GM12878 (cell line): Measurements from ENCODE around the gene MCM3. TPM values are rescaled to one million over a fixed set of nuclear protein-coding genes. Genes with fewer than 3 reads are reported as not detected.

Experiments used
- ATAC-seq: fragments of 200-7000 bp; cut with Tn5 transposase; 3 replicates; pipeline ENCODE4 v1.9.1; 2020; ENCODE audit warnings: mild to moderate bottlenecking, moderate library complexity
- BruUV-seq: library from RNA; stranded (reverse); fragments of 400-500 nt; replicated peaks from 2 replicates; lab custom pipeline; 2021; lab: Mats Ljungman, UMichigan
- CTCF ChIA-PET: fragments of 300-600 bp; sonication (Branson Sonifier 250); formaldehyde crosslinking; extraction: SDS; loops from one replicate; lab custom pipeline; 2021; ENCODE audit warnings: inconsistent platforms; lab: Yijun Ruan, JAX
- POLR2A ChIA-PET: fragments of 350-600 bp; formaldehyde crosslinking; extraction: SDS; loops from one replicate; lab custom pipeline; 2021; ENCODE audit warnings: inconsistent platforms; lab: Charles Lee
- RAD21 ChIA-PET: fragments of 300-600 bp; sonication (Branson Sonifier 250); formaldehyde crosslinking; loops from one replicate; lab custom pipeline; 2023; ENCODE audit warnings: antibody characterized with exemption; ENCODE audit not compliant: unreplicated experiment; lab: Charles Lee
- SMC1A ChIA-PET: fragments of 300-600 bp; sonication (Branson Sonifier 250); formaldehyde crosslinking; loops from one replicate; lab custom pipeline; 2023; ENCODE audit not compliant: unreplicated experiment, uncharacterized antibody; lab: Charles Lee
- DNase-seq: peaks from one replicate; pipeline ENCODE4 v3.0.0-alpha.2; 2011; ENCODE audit warnings: low read depth, low spot score
- FAIRE-seq: peaks from 3 replicates; lab custom pipeline; 2011; peaks lifted over from hg19 to GRCh38; lab: Jason Lieb, UNC
- H2AFZ ChIP-seq: 2 replicates; pipeline ENCODE4 v1.6.0; 2011; ENCODE audit warnings: low read depth, low read length, control low read depth; ENCODE audit not compliant: control insufficient read depth
- H3K27ac ChIP-seq: 2 replicates; pipeline ENCODE4 v1.5.1; 2011; ENCODE audit warnings: control low read depth; ENCODE audit not compliant: control insufficient read depth, insufficient read depth
- H3K27me3 ChIP-seq, 2 experiments: replicated peaks in 1 of 2; 2 replicates each; pipeline versions ENCODE4 v1.6.0 to v1.6.1; 2011; ENCODE audit warnings: low read length in 1 of 2; ENCODE audit not compliant: control insufficient read depth in 2 of 2, insufficient read depth in 2 of 2
- H3K36me3 ChIP-seq, 2 experiments: 2 replicates each; pipeline ENCODE4 v1.5.1; 2011; ENCODE audit warnings: low read length in 1 of 2; ENCODE audit not compliant: control insufficient read depth in 2 of 2, insufficient read depth in 2 of 2
- H3K4me1 ChIP-seq: 2 replicates; pipeline ENCODE4 v1.6.1; 2011; ENCODE audit warnings: mild to moderate bottlenecking, low read length, moderate library complexity, mixed read lengths; ENCODE audit not compliant: control insufficient read depth, insufficient read depth
- H3K4me2 ChIP-seq: 2 replicates; pipeline ENCODE4 v1.6.0; 2011; ENCODE audit warnings: control low read depth; ENCODE audit not compliant: control insufficient read depth, insufficient read depth
- H3K4me3 ChIP-seq: fragments of 200-600 bp; sonication (generic); 2 replicates; pipeline ENCODE4 v1.5.1; 2016
- H3K79me2 ChIP-seq: 2 replicates; pipeline ENCODE4 v1.6.0; 2011; ENCODE audit warnings: low read length; ENCODE audit not compliant: control insufficient read depth, insufficient read depth
- H3K9ac ChIP-seq: 2 replicates; pipeline ENCODE4 v1.8.0; 2011; ENCODE audit warnings: low read length, control low read depth, mixed read lengths; ENCODE audit not compliant: control insufficient read depth, insufficient read depth
- H3K9me3 ChIP-seq: replicated peaks from 3 replicates; pipeline ENCODE4 v1.5.1; 2011; ENCODE audit warnings: mild to moderate bottlenecking, low read length; ENCODE audit not compliant: control insufficient read depth, insufficient read depth
- H4K20me1 ChIP-seq: 2 replicates; pipeline ENCODE4 v1.6.0; 2011; ENCODE audit not compliant: control insufficient read depth, insufficient read depth
- DPF2 ChIP-seq: fragments of 450-650 bp; IDR thresholded peaks from 2 replicates; pipeline ENCODE4 v1.6.1; 2017; ENCODE audit warnings: mild to moderate bottlenecking
- ETV6 ChIP-seq, 2 experiments: fragments of 450-650 bp in 1 of 2; IDR thresholded peaks in 1 of 2; conservative IDR thresholded peaks in 1 of 2; 2 replicates each; pipeline ENCODE4 v1.6.1; 2014; ENCODE audit warnings: antibody characterized with exemption in 1 of 2, borderline replicate concordance in 1 of 2, low read depth in 1 of 2, mild to moderate bottlenecking in 1 of 2, moderate library complexity in 1 of 2
- LARP7 ChIP-seq: fragments of 450-650 bp; IDR thresholded peaks from 2 replicates; pipeline ENCODE4 v1.6.1; 2017; ENCODE audit warnings: mild to moderate bottlenecking
- NFXL1 ChIP-seq: fragments of 450-650 bp; IDR thresholded peaks from 2 replicates; pipeline ENCODE4 v1.6.1; 2017; ENCODE audit warnings: antibody characterized with exemption, mild to moderate bottlenecking, borderline replicate concordance
- NFYA ChIP-seq: IDR thresholded peaks from 2 replicates; pipeline ENCODE4 v1.6.1; 2011; ENCODE audit warnings: low read depth, mild to moderate bottlenecking, low read length, improper control_type of control experiment, borderline replicate concordance
- RFX5 ChIP-seq: IDR thresholded peaks from 2 replicates; pipeline ENCODE4 v1.6.1; 2011; ENCODE audit warnings: low read depth, low read length, improper control_type of control experiment
- SIN3A ChIP-seq: IDR thresholded peaks from 2 replicates; pipeline ENCODE4 v1.6.1; 2012; ENCODE audit warnings: low read depth, low read length, improper control_type of control experiment
- SMAD1 ChIP-seq: fragments of 450-650 bp; IDR thresholded peaks from 2 replicates; pipeline ENCODE4 v1.6.1; 2018; ENCODE audit warnings: mild to moderate bottlenecking, low read depth; ENCODE audit not compliant: partially characterized antibody
- SREBF2 ChIP-seq: IDR thresholded peaks from 2 replicates; pipeline ENCODE4 v1.6.1; 2012; ENCODE audit warnings: mild to moderate bottlenecking, low read length
- SUZ12 ChIP-seq: fragments of 200-600 bp; sonication (generic); IDR thresholded peaks from one replicate; pipeline ENCODE4 v1.6.1; 2018; ENCODE audit warnings: antibody characterized with exemption, mild to moderate bottlenecking; ENCODE audit not compliant: unreplicated experiment
- ZBTB11 ChIP-seq: fragments of 450-650 bp; formaldehyde crosslinking; IDR thresholded peaks from 2 replicates; pipeline ENCODE4 v1.5.0; 2022; ENCODE audit warnings: mild to moderate bottlenecking, missing genetic modification characterization
- ZNF622 ChIP-seq: fragments of 450-650 bp; IDR thresholded peaks from 2 replicates; pipeline ENCODE4 v1.6.1; 2017; ENCODE audit warnings: mild to moderate bottlenecking, inconsistent platforms
- ZZZ3 ChIP-seq: IDR thresholded peaks from 2 replicates; pipeline ENCODE4 v1.6.1; 2011; ENCODE audit warnings: low read depth; ENCODE audit not compliant: control insufficient read depth, insufficient read length
- WGBS: methylation state at CpG from one replicate; pipeline ENCODE4 v1.1.6; 2016; ENCODE audit warnings: low lambda C conversion rate; ENCODE audit not compliant: insufficient replicate concordance, insufficient coverage; ENCODE audit errors: missing lambda C conversion rate; 5-methylcytosine and 5-hydroxymethylcytosine counted together
- in situ Hi-C: fragments of 300-500 bp; cut with MboI; formaldehyde crosslinking; loops from 9 replicates; pipeline ENCODE4 v1.14.3; 2018; ENCODE audit warnings: mixed read lengths
- intact Hi-C: fragments of 100-400 bp; cut with micrococcal nuclease; formaldehyde crosslinking; loops from one replicate; pipeline ENCODE4 v1.14.2; 2022; ENCODE audit not compliant: unreplicated experiment
- polyA plus RNA-seq, 11 experiments: library from polyadenylated mRNA; depleted of rRNA in 4 of 11; unstranded in 6 of 11; stranded (reverse) in 5 of 11; fragments of >200 nt; fragmentation: Nextera tagmentation in 4 of 11; fragmentation: Illumina TruSeq in 1 of 11; extraction: Ambion mirVana in 4 of 11; extraction: Trizol in 1 of 11; gene quantifications; 1 replicate in 1 of 11; 2 replicates in 10 of 11; pipeline versions ENCODE4 v1.2.1 to v1.2.3, GENCODE V29; 2011 to 2016; ENCODE audit warnings: inconsistent platforms in 2 of 11, missing spikeins in 2 of 11, low read depth in 1 of 11
- total RNA-seq, 4 experiments: library from RNA; depleted of rRNA in 3 of 4; stranded (reverse); fragments of >200 nt in 3 of 4; fragmentation: Illumina TruSeq in 1 of 4; extraction: Trizol in 1 of 4; gene quantifications; 2 replicates each; pipeline versions ENCODE4 v1.2.1 to v1.2.3, GENCODE V29; 2013 to 2021

Gene MCM3
- total and polyA plus RNA-seq, 10 of the 15 experiments (the other 5 are each of a cell fraction or from before 2014, with no cell fraction given) = 74.1 to 265 (median 214) TPM

GRCh38 chr6:52328729-52329128 is 44.2 kb upstream of the MCM3 start (continued):
- TF ChIP-seq NFXL1 = no peak
- TF ChIP-seq ZBTB11 (CRISPR knock-in tag) = no peak
- TF ChIP-seq ZNF622 = no peak

- H3K27me3 ChIP-seq = no peaks in the 10 kb centered on the region
- H3K27ac ChIP-seq = no peak overlapping the region
- WGBS = 60% methylated on average over 2 of the region's 2 CpGs
- SMC1A ChIA-PET = interaction anchor here (0.7 to 2.2 kb wide), 5 partner anchors 9 to 48 kb away, joined by 3 to 8 read pairs (median 3); no protein-coding TSS in a partner anchor
- FAIRE-seq (no peak), DNase-seq (no peak)
- no peaks in the 10 kb centered on the region for H3K36me3 ChIP-seq
- H3K9me3 ChIP-seq = no peaks in the 10 kb centered on the region
- no peaks in the 10 kb centered on the region for H3K79me2 ChIP-seq
- intact Hi-C loops = no loop called here
- H3K4me2 ChIP-seq = no peak overlapping the region
- no peak overlapping the region for H3K4me3 ChIP-seq
- TF ChIP-seq ETV6 (conservative IDR thresholded peaks at IDR 0.05 in 1 of 2, IDR thresholded peaks at IDR 0.05 in 1 of 2; ENCODE audit: borderline replicate concordance in 1 of 2, low read depth in 1 of 2) (no peak), ZZZ3 (no peak), NFYA (no peak), SREBF2 (no peak), SIN3A (no peak), LARP7 (no peak), SUZ12 (no peak), DPF2 (no peak), RFX5 (no peak), SMAD1 (no peak)
- TF ChIP-seq, all 136 proteins: peak for 0
- CTCF ChIA-PET = interaction anchor here (0.7 to 1.5 kb wide), 4 partner anchors 9 to 1725 kb away, joined by 3 to 4 read pairs (median 4); no protein-coding TSS in a partner anchor
- no peak for ATAC-seq
- no peaks in the 10 kb centered on the region for H3K4me1 ChIP-seq
- no TSS peak for BruUV-seq
- no peak overlapping the region for H3K9ac ChIP-seq
- POLR2A ChIA-PET = no interaction called here
- in situ Hi-C loops = no loop called here
- RAD21 ChIA-PET = interaction anchor here (0.8 to 1.1 kb wide), 2 partner anchors 43 to 62 kb away, joined by 3 to 4 read pairs; no protein-coding TSS in a partner anchor
- no peak overlapping the region for H2AFZ ChIP-seq
- no peaks in the 10 kb centered on the region for H4K20me1 ChIP-seq
These were observed 43.7 kb upstream of the MCM3 start for GRCh38 chr6:52328303-52328662.
